BLaER1 treated with 17β-estradiol and CSF1 and Interleukin-3, amounts not matched to agents 10 nM and 100 nM (cell line): ENCODE data around the gene USP7.

Source experiments
- H3K27ac ChIP-seq, 11 experiments: shearing (Covaris generic); formaldehyde crosslinking; 2 replicates each; pipeline ENCODE4 v1.8.1; 2022
- H3K27me3 ChIP-seq, 11 experiments: shearing (Covaris generic); formaldehyde crosslinking; 2 replicates each; pipeline ENCODE4 v1.8.1; 2022
- H3K36me3 ChIP-seq, 11 experiments: shearing (Covaris generic); formaldehyde crosslinking; 2 replicates each; pipeline ENCODE4 v1.8.1; 2022
- H3K4me1 ChIP-seq, 10 experiments: shearing (Covaris generic); formaldehyde crosslinking; 2 replicates each; pipeline ENCODE4 v1.8.1; 2022
- H3K4me2 ChIP-seq, 11 experiments: shearing (Covaris generic); formaldehyde crosslinking; 2 replicates each; pipeline ENCODE4 v1.8.1; 2022
- H3K4me3 ChIP-seq, 10 experiments: shearing (Covaris generic); formaldehyde crosslinking; 2 replicates each; pipeline ENCODE4 v1.8.1; 2022
- H3K9ac ChIP-seq, 11 experiments: shearing (Covaris generic); formaldehyde crosslinking; 2 replicates each; pipeline ENCODE4 v1.8.1; 2022
- H3K9me3 ChIP-seq, 11 experiments: shearing (Covaris generic); formaldehyde crosslinking; replicated peaks in 1 of 11; 2 replicates each; pipeline ENCODE4 v1.8.1; 2022
- H4K20me1 ChIP-seq, 11 experiments: shearing (Covaris generic); formaldehyde crosslinking; 2 replicates each; pipeline ENCODE4 v1.8.1; 2022
- Cebpa-rat ChIP-seq, 11 experiments: shearing (Covaris generic); IDR thresholded peaks; 2 replicates each; pipeline ENCODE4 v1.8.1; 2022

The USP7 gene

DNA sequence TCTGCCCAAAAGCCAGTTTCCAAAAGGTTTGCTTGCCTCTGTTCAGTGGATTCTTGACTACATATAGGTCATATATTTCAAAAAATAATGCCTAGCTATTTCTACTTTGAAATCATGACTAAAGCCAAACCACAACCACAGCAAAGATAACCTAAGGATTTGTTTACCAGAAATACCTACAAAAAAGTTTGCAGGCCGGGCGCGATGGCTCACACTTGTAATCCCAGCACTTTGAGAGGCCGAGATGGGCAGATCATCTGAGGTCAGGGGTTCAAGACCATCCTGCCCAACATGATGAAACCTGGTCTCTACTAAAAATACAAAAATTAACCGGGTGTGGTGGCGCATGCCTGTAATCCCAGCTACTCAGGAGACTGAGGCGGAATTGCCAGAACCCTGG lies 110.1 kb downstream of the USP7 start:
- TF ChIP-seq Cebpa-rat (IDR thresholded peaks at IDR 0.05) = no peak
- peak overlapping the region; percentile 42 to 100 (median 93); a peak in 18 of 22 replicates for H3K4me2 ChIP-seq

DNA sequence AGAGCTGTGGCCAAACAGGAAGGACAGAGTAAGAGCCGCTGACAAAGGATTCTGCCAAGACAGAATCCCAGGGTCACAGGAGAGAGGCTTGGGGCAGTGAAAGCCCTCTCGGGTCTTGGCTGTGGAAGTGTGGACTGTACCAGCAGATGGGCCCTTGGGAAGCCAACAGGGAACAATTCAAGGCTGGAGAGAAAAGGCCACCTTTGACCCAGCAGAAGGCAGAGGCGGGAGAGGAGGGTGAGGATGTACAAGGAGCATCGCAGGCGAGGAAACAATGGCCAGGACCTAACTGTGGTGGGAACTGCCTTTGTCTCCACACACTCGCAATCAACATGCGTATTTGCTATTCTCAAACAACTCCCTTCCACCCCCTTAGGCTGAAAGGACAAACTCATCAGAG lies 110.6 kb downstream of the USP7 start:
- H3K9me3 ChIP-seq = no peaks in the 10 kb centered on the region
- H3K27me3 ChIP-seq = no peaks in the 10 kb centered on the region; a peak in 1 of 22 replicates
- H4K20me1 ChIP-seq = peaks cover 0 to 98% (median 84%) of the 10 kb centered on the region in 11 experiments; a peak in 21 of 22 replicates

More for the DNA sequence above, 110.1 kb downstream of the USP7 start:
- no peaks in the 10 kb centered on the region for H3K9me3 ChIP-seq
- H3K27me3 ChIP-seq = no peaks in the 10 kb centered on the region; a peak in 1 of 22 replicates
- H3K4me1 ChIP-seq = peaks cover 75 to 100% (median 100%) of the 10 kb centered on the region in 10 experiments
- H3K36me3 ChIP-seq = peaks cover 53 to 94% (median 86%) of the 10 kb centered on the region in 11 experiments
- H3K27ac ChIP-seq = peak overlapping the region in 9 of 11 experiments; percentile 19 to 84 (median 75); a peak in 14 of 22 replicates
- peak overlapping the region in 3 of 11 experiments; percentile 7 to 23 (median 21); a peak in 1 of 22 replicates for H3K9ac ChIP-seq
- H3K4me3 ChIP-seq = no peak overlapping the region
- H4K20me1 ChIP-seq = peaks cover 5 to 98% (median 84%) of the 10 kb centered on the region in 11 experiments; a peak in 21 of 22 replicates

DNA sequence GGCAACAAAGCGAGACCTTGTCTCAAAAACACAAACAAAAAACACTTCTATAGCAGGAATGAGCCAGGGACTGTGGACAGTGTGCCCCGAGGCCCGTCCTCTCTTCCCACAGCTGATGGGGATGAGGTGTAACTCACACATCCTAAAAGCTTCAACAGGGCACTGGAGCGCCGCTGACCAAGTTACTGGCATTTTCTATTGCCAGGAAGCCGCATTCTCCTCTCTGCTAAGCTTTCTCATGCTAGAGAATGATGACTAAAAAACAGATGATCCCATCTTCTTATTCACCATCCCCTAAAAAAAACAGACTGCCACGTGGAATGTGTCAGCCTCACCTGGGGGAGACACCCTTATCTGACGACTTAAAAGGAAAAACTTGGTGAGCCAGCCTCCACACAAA lies 111.2 kb downstream of the USP7 start:
- Histone ChIP-seq H3K27ac (peak overlapping the region in 8 of 11 experiments; percentile 30 to 84 (median 80); a peak in 16 of 22 replicates), H3K9me3 (no peaks in the 10 kb centered on the region), H4K20me1 (peaks cover 0 to 96% (median 86%) of the 10 kb centered on the region in 11 experiments; a peak in 21 of 22 replicates), H3K4me1 (peaks cover 74 to 100% (median 98%) of the 10 kb centered on the region in 10 experiments), H3K4me3 (no peak overlapping the region), H3K36me3 (peaks cover 53 to 94% (median 86%) of the 10 kb centered on the region in 11 experiments), H3K4me2 (peak overlapping the region in 10 of 11 experiments; percentile 85 to 100 (median 94); a peak in 20 of 22 replicates), H3K9ac (peak overlapping the region in 3 of 11 experiments; percentile 3 to 23 (median 5); a peak in 3 of 22 replicates), H3K27me3 (no peaks in the 10 kb centered on the region; a peak in 1 of 22 replicates)
- TF ChIP-seq Cebpa-rat (IDR thresholded peaks at IDR 0.05) = no peak

More for the DNA sequence above, 110.6 kb downstream of the USP7 start:
- H3K4me2 ChIP-seq = peak overlapping the region; percentile 42 to 100 (median 93); a peak in 20 of 22 replicates
- H3K9ac ChIP-seq = peak overlapping the region in 4 of 11 experiments; percentile 3 to 23 (median 14); a peak in 2 of 22 replicates
- H3K4me1 ChIP-seq = peaks cover 75 to 100% (median 100%) of the 10 kb centered on the region in 10 experiments
- no peak overlapping the region for H3K4me3 ChIP-seq
- no peak for TF ChIP-seq Cebpa-rat (IDR thresholded peaks at IDR 0.05)
- peaks cover 53 to 94% (median 86%) of the 10 kb centered on the region in 11 experiments for H3K36me3 ChIP-seq
- H3K27ac ChIP-seq = peak overlapping the region in 9 of 11 experiments; percentile 19 to 84 (median 75); a peak in 16 of 22 replicates

DNA sequence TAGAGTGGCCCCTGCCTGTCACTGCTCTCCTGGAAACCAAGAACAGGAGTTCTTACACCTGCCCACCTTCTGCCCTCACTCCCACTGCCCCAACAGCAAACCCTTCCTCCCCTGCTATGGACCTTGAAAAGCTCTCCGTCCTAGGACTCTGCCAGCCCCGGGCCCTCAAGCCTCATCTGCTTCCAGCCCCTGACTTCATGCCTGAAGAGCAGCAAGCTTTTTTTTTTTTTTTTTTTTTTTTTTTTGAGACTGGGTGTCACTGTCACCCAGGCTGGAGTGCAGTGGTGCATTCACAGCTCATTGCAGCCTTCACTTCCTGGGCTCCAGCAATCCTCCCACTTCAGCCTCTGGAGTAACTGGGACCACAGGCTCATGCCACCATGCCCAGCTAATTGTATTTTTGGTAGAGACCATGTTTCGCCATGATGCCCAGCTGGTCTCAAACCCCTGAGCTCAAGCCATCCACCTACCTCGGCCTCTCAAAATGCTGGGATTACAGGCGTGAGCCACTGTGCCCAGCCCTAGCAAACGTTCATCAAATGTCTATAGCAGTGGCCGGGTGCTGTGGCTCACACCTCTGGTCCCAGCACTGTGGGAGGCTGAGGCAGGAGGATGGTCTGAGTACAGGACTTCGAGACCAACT lies 111.8 kb downstream of the USP7 start:
- Histone ChIP-seq H3K9ac (peak overlapping the region in 8 of 11 experiments; percentile 24 to 71 (median 54); a peak in 11 of 22 replicates), H3K36me3 (peaks cover 60 to 99% (median 90%) of the 10 kb centered on the region in 11 experiments), H3K27ac (peak overlapping the region in 9 of 11 experiments; percentile 75 to 84 (median 80); a peak in 18 of 22 replicates), H3K4me2 (peak overlapping the region; percentile 85 to 100 (median 93)), H3K9me3 (no peaks in the 10 kb centered on the region), H4K20me1 (peaks cover 4 to 97% (median 89%) of the 10 kb centered on the region in 11 experiments; a peak in 21 of 22 replicates), H3K27me3 (no peaks in the 10 kb centered on the region; a peak in 1 of 22 replicates), H3K4me3 (no peak overlapping the region), H3K4me1 (peaks cover 69 to 100% (median 98%) of the 10 kb centered on the region in 10 experiments)
- TF ChIP-seq Cebpa-rat (IDR thresholded peaks at IDR 0.05) = no peak

DNA sequence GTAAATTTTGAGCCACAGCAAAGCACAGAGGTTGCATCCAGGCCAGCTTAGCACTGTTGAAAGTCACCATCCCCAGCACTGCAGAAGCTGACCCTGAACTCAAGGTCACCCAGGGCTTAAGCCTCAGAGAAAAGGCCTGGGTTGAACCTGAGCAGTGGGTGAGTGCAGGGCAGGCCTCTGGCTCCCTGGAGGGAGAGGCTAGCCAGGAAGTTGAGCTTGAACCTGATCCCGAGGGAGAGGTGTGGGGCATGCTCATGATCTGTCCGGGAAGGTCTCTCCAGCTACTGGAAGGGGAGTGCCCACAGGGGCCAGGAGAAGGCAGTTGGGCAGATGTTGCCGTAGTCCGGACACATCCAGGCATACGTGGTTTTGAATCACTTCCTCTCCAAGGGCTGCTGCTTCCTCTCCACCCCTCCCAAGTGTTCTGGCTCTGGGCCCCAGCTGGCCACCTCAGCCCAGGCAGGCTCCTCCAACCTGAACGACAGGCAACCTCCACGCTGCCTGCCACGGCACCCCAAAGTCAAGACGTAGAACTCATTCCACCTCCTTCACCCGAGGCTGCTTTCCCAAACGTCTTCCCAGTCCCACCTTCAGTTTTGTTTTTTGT lies 113.3 kb downstream of the USP7 start:
- H3K4me3 ChIP-seq = peak overlapping the region in 8 of 10 experiments; percentile 5 to 54 (median 30); a peak in 13 of 20 replicates
- H3K9ac ChIP-seq = peak overlapping the region; percentile 28 to 73 (median 69); a peak in 20 of 22 replicates
- H3K4me1 ChIP-seq = peaks cover 55 to 100% (median 98%) of the 10 kb centered on the region in 10 experiments
- peaks cover 19 to 97% (median 90%) of the 10 kb centered on the region in 11 experiments; a peak in 21 of 22 replicates for H4K20me1 ChIP-seq
- no peak for TF ChIP-seq Cebpa-rat (IDR thresholded peaks at IDR 0.05)
- peak overlapping the region; percentile 31 to 84 (median 79); a peak in 21 of 22 replicates for H3K27ac ChIP-seq
- no peaks in the 10 kb centered on the region for H3K9me3 ChIP-seq
- no peaks in the 10 kb centered on the region; a peak in 1 of 22 replicates for H3K27me3 ChIP-seq
- peak overlapping the region; percentile 85 to 100 (median 93) for H3K4me2 ChIP-seq
- peaks cover 63 to 99% (median 90%) of the 10 kb centered on the region in 11 experiments for H3K36me3 ChIP-seq

DNA sequence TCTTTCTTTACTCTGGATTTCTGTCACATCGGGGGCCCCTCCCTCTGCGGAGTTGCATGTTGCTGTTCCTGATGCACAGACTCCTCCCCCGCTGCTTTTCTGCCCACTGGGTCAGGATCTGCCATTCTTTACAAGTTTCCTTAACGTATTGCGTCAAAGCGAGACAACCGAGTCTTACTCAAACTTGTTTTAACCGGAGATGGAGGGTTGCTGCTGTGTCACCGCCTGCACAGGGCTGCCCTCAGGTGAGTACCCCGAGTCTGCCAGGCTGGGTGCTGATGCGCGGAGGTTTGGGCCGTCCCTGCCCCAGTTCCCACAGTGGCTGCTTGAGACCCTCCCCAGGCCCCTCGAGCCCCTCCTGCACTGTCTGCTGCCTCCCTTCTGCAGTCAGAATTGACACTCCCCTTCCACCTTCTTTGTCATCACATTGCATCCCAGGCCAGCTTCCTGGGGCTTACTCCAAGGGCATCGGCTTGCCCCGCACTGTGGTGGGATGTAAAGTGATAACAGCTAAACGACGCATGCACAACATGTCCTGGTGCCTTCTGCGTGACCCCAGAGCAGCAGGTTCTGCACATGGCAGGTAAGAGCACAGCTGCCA lies 114.2 kb downstream of the USP7 start:
- no peak for TF ChIP-seq Cebpa-rat (IDR thresholded peaks at IDR 0.05)
- Histone ChIP-seq H4K20me1 (peaks cover 21 to 97% (median 87%) of the 10 kb centered on the region in 11 experiments; a peak in 21 of 22 replicates), H3K9me3 (no peaks in the 10 kb centered on the region), H3K27me3 (no peaks in the 10 kb centered on the region; a peak in 1 of 22 replicates), H3K27ac (peak overlapping the region; percentile 31 to 84 (median 79); a peak in 21 of 22 replicates), H3K9ac (peak overlapping the region in 9 of 11 experiments; percentile 59 to 73 (median 70); a peak in 20 of 22 replicates), H3K4me1 (peaks cover 55 to 100% (median 93%) of the 10 kb centered on the region in 10 experiments), H3K36me3 (peaks cover 55 to 93% (median 82%) of the 10 kb centered on the region in 11 experiments), H3K4me2 (peak overlapping the region; percentile 85 to 100 (median 93)), H3K4me3 (peak overlapping the region in 7 of 10 experiments; percentile 20 to 54 (median 32); a peak in 9 of 20 replicates)

DNA sequence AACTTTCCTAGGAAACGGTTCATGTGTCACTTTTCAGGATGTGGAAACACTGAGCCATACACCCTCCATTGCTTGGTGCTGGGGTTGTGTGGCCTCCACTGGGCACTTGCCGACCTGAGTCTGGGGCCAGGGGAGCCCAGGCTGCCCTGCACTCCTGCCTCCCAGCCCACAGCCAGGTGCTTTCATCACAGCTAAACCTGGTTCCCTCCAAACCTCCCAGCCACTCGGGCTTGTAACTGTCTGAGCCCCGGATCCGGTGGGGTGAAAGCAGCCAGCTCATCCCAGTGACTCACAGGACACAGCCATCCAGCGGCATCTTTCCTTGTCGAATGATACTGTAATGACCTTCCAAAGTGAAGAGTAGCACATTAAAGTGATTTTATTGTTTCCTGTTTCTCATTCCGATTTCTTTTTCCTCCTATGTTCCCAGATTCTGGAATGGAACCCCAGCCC lies 114.7 kb downstream of the USP7 start:
- no peaks in the 10 kb centered on the region for H3K9me3 ChIP-seq
- H3K36me3 ChIP-seq = peaks cover 49 to 88% (median 77%) of the 10 kb centered on the region in 11 experiments
- H3K4me1 ChIP-seq = peaks cover 55 to 100% (median 87%) of the 10 kb centered on the region in 10 experiments
- H3K27ac ChIP-seq = peak overlapping the region in 10 of 11 experiments; percentile 65 to 84 (median 80); a peak in 18 of 22 replicates
- peak overlapping the region; percentile 85 to 100 (median 93) for H3K4me2 ChIP-seq
- TF ChIP-seq Cebpa-rat (IDR thresholded peaks at IDR 0.05) = no peak
- H4K20me1 ChIP-seq = peaks cover 21 to 99% (median 83%) of the 10 kb centered on the region in 11 experiments; a peak in 21 of 22 replicates
- H3K9ac ChIP-seq = peak overlapping the region in 9 of 11 experiments; percentile 18 to 73 (median 67); a peak in 17 of 22 replicates
- H3K4me3 ChIP-seq = peak overlapping the region in 2 of 10 experiments; percentile 14 to 32; a peak in 1 of 20 replicates
- no peaks in the 10 kb centered on the region; a peak in 1 of 22 replicates for H3K27me3 ChIP-seq
